Kasumi-1 (cell line): ENCODE results near the gene LRRC75A.
"Not testable (repeated sequence)": the region's sequence is repeated elsewhere in the genome, so short reads cannot be mapped to it uniquely, and the experiment has no call there.

ENCODE experiments used
- DNase-seq, 2 experiments: peaks; one replicate each; lab custom pipeline; 2025; lab: John Stamatoyannopoulos, UW

LRRC75A gene

DNA sequence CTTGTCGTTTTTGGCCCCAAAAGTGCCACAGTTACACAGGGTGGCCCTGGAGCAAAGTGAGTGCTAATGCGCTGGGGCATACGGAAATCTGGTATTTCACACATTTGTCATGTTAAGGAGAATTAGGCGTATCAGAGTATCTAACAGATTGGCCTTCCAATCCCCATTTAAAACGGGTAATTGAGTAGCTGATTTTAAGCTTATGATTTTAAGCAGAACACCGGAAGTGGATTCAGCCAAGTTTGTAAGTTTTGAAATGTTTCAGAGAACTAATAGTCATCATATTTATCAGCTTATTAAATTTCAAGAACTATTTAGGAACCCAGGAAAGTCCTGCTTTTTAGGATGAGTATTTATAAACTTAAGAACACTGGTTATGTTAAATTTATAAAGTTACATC, 19.5 kb downstream of the LRRC75A start:
- DNase-seq, result no peak

DNA sequence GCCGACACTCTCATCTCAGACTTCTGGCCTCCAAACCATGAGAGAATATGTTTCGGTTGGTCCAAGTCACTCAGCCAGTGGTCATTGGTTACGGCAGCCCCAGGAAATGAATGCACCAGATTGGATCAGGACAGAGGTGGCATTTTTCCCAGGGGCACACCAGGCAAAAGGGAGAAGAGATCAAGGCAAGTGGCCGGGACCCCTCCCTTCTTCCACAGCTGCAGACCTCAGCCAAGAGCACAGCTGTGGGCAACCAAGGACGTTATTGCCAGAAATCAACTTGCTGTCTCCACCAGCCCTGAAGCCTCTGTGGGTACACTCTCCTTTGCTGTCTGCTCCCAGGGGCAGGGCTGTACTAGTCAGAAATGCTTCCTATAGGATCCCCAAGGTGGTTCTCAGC, 20.7 kb downstream of the LRRC75A start:
- no peak for DNase-seq

DNA sequence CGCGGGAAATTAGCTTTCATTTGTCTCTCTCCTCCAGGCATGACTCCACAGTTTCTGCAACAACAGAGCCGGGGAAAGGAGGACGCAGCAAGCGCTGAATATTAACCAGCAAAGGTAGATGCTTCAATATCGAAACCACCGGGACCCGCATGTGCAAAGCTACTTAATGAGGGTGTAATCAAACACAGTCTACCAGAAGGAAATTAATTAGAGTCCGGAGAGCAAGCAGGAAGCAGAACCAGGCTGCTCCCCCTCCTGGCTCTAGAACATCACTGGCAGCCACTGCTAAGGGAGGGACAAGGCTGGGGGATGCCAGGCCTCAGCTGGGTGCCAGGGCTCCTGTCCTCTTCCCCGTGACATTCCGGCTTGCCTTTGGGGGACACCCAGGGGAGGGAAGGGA, 21.7 kb downstream of the LRRC75A start:
- no peak for DNase-seq

DNA sequence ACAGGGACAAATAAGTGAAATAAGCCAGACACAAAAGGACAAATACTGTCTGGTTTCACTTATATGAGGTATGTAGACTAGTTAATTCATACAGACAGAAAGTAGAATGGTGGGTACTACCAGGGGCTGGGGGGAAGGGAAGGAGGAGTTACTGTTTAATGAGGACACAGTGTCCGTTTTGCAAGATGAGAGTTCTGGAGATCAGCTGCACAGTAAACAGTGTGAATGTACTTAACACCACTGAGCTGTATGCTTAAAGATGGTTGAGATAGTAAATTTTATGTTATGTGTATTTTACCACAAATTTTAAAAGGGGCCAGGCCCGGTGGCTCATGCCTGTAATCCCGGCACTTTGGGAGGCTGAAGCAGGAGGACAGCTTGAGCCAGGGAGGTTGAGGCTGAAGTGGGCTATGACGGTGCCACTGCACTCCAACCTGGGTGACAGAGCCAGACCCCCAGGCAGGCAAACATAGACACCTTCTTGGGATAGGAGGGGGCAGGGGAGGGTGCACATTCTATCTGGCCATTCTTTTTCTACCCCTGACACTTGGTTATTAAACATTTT, 23.5 kb downstream of the LRRC75A start:
- no peak for DNase-seq

DNA sequence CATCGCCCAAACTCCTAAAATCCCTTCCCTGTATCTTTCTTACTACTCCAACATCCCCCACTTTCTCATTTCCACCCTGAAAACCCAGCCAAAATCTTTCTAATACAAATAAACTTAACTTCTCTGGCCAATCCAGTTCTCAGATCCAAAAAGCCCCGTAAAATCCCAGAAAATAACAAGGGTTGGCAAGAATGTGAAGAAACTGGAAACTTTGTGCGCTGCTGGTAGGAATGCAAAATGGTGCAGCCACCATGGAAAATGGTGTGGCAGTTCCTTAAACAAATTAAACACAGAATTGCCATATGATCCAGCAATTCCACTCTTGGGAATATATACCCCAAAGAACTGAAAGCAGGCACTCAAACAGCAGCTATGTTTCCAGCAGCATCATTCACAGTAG, 24.1 kb downstream of the LRRC75A start:
- DNase-seq, result no peak

DNA sequence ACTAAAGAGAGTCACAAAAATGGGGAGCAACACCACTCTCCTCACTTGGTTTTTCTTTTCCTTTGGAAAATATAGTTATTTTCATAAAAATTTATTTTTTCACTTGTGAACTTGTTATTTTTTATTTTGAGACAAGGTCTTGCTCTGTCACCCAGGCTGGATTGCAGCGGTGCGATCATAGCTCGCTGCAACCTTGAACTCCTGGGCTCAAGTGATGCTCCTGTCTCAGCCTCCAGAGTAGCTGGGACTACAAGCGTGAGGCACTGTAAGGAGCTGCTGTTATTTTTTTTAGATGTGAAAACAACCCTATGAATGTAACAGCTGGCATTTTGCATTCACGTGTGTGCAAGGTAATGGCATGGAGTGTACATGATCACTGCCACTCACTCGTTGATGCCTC, 24.9 kb downstream of the LRRC75A start:
- DNase-seq, result no peak

DNA sequence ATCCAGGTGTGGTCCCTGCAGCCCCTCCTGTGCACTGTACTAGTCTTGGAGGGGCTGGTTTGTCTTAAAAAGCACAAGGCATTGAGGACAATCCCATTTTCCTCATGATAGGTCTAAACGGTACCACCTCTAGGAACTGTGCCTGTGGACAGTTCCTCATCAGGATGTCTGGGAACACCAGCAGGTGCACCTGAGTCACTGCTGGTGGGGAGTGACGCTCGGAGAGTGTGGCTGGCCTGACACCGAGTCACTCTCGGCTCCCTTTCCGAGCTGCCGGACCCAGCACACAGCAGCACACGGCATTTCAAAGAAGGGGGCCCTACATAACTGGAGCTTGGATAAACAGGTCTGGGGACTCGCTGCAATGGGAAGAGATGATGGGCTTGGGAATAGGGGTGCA, 25.6 kb downstream of the LRRC75A start:
- no peak for DNase-seq

DNA sequence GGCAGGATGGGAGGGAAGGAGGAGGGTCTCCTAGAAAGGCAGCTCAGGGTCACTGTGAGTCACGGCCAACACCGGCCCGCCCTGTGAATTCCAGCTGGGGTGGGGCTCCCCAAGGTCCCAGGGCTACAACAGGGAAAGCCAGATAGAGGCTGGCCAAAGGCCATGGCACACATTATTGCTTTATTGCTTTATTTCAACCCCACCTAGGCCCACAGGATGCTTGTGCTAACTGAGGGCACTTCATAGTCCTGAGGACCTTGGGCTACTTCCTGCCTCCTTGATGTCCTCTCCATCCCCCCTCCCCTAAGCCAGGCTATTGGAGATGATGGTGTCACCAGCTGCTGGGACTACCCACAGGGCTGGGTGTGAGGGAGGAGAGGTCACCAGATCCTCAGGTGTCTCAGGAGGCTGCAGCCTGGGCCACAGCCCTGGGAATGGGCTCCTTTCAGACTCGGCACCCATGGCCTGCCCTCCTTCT, 26.1 kb downstream of the LRRC75A start:
- no peak for DNase-seq

DNA sequence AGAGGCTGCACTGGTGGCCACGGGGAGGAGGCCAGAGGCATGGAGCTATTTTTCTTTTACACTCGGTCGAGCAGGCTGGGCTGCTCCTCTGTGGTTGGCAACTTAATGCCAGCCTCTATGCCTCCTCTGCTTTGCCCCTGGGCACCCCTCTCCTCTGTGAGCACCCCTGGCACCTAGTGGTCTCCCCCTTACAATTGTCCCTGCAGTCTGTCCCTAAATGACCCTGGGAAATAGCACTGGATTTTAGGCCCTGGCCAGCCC, 27.0 kb downstream of the LRRC75A start:
- no peak for DNase-seq

DNA sequence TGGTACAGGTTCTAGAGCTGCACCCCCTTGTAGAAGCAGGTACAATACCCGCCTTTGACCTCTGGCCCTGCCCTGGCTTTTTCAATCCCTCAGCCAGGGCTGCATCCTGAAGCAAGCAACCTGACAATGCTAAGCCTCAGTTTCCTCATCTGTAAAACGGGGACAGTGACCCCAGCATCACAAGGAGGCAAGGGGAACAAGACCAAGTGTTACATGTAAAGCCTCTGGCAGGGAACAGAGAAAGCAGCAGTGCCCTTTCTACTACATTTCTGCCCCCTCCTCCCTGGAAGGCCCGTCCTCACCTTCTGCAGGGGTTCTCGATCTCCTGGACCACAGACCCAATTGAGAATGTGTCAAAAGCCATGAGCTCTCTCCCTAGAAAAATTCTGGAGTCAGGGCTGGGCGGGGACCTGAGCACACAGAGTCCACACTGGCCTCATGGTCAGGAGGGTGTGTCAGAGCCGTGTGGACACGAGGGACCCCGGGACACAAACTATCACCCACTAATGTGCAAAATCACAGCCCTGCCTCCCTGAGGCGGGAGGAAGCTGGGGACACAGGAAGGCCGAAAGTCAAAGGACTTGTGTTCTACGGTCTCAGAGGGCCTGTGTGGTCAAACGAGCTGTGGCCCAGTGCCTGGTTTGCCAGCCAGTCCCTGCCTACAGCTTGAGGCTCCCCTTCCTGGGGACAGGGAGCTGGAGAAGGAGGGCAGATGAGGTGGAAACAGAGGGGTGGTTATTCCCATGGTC, 27.5 kb downstream of the LRRC75A start:
- DNase-seq, result no peak

DNA sequence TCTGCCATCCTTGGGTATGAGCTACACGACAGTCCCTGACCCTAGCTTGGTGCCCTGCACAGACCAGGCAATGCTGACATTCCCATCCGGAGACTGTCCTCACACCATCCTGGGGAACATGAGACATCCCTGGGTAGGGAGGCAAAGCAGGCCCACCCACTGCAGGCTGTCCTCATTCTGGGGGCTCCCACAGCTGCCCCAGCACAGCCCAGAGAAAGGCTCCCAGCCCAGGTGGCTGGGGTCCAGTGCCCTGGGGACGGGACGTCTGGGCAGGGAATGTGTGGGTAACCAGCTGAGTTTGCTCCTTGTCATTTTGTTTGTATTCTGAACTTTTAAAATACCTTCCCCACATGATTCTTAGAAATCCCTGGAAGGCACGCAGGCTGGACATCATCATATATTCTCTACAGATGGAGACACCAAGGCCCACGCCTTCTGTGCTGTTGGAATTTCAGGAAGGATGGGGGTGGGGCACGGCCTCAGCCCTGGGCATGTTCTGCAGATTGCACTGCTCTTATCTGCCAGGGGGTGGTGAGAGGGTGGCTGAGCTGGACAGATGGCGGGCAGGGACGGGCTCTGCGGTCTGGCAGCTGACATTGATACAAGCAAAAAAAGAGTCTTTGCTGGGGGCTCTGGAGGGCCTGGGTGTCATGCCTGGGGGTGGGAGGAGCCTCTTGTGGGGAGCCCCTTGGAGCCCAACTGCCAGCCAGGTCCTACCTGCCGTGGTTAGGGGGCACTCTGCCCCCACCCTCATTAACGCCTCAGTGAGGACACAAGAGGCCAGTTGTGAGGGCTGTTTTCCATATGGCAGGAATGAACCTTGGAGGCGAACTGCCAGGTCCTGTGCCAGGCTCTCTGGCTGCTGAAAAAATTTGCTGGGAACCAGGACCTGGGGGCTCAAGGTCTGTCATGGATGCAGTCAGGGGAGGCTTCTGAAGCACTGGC, 28.4 kb downstream of the LRRC75A start:
- no peak for DNase-seq

DNA sequence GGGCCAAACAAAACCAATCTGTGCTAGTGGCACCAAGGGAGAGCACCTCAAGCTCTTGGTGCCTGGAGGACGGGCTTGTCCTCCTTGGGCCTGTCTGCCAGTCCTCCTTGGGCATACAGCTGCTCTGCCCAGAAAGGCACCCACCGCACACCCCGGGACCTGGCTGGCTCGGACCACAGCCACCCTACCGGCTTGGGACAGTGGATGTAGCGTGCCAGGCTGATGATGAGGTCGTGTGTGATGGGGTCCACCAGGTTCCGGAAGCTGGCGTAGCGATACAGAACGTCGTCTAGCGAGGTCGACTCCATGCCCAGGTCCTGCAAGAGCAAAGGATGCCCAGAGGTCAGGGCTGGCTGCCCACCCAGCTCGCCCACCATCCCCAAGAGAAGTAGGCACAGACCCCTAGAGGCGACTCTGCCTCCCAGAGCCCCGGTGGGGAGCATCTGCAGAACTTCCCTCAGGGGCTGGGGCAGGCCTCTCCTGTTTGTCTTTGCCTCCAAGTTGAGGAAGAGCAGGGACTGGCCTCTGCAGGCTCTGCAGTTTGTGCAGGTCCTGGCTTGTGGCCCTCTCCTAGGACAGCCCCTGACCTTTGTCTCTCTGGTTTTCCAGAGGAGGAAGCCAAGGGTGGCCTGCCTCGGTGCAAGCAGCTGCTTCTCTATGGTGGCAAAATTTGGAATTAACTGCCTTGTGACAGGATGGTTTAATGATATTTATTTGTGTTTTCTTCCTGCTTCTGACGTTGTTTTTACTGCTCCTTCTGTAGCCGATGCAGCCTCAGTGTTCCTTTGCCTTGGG, 29.7 kb downstream of the LRRC75A start:
- DNase-seq, result no peak

DNA sequence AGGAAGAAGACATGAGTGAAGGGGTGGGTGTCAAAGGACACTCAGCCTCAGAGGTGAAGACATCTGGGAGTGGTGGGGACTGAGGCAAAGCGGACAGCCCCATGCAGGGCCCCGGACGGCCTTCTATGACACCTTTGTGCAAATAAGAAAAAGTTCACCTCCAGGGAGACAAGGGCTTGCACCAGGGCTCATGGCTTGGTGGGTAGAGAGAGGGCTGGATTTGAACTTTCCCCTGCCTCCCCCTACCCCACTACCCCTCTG, 30.5 kb downstream of the LRRC75A start:
- DNase-seq, result no peak

DNA sequence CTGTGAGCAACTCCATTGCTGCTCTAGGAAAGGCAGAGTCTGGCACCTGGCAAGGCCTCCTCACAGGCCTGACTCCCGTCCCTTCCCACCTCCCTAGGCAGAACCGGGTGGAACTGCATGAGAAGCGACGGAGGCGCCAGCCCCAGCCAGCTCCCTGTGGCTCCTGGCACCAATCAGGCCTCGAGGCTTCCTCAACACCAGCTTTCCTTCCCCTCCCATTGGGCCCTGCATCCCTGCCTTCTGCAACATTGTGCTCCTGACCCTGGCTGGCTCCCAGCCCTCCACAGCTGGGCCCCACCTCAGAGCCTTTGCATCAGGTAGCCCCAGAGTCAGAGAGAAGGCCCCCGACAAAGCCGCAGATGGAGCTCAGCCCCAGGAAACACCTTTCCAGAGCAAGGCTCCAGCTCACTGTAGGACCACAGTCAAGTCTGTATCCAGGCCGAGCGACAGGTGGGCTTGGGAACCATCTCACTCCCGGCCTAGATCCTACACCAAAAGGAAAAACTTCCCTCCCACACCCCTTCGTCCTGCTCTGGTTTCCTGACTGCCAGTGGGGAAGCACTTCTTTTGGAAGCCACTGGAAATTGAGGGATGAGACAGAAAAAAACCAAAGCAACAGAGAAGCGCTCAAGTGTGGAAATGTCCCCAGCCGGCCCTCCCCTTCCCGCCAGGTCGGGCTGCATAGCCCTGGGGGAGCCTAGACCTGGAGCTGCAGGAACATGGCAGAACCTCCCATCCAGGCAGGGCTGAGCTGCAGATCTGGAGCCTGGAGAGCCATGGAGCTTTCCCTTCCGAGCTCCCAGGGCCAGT, 31.0 kb downstream of the LRRC75A start:
- no peak for DNase-seq

DNA sequence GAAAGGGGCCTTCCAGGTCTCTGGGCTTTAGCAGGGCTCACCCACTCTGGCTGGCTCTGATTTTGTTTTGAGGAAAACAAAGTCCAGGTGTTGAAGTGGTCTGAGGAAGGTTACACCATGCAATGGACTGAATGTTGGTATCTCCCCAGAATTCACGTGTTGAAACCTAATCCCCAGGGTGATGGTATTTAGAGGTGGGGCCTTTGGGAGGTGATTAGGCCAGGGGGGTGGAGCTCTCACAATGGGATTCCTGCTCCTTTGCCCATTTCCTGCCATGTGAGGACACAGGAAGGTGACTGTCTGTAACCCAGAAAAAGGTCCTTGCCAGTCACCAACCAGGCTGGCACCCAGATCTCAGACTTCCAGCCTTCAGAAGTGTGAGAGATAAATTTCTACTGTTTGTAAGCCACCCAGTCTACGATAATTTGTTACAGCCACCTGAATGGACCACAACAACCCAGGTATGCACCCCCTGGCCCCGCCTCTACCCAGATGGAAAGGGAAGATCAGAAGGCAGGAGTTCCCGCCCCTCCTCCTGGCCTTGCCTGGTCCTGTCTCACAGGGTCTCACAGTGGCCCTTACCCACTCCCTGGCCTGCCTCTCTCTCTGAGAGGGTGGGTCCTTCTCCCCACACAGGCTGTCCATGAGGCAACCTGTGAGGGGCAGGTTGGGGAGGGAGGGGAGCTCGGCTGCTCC, 32.0 kb downstream of the LRRC75A start:
- no peak for DNase-seq

DNA sequence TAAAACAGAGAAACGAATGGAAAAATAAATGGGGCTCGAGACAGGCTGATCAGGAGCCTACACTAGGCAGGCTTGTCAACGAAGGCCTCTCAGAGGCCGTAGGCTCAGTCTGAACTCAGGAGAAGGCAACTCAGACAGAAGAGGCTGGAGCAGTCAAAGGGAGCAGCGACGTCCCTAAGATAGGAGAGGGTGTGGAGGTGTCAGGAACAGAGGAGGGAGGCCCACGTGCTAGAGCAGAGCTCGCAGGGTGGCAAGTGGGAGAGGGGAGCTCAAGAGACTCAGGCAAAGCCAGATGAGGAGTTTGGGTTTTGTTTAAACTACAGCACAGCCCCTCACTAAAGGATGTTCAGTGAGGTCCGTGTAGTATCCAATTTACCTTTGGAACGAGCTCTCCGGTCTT, 32.7 kb downstream of the LRRC75A start:
- no peak for DNase-seq

DNA sequence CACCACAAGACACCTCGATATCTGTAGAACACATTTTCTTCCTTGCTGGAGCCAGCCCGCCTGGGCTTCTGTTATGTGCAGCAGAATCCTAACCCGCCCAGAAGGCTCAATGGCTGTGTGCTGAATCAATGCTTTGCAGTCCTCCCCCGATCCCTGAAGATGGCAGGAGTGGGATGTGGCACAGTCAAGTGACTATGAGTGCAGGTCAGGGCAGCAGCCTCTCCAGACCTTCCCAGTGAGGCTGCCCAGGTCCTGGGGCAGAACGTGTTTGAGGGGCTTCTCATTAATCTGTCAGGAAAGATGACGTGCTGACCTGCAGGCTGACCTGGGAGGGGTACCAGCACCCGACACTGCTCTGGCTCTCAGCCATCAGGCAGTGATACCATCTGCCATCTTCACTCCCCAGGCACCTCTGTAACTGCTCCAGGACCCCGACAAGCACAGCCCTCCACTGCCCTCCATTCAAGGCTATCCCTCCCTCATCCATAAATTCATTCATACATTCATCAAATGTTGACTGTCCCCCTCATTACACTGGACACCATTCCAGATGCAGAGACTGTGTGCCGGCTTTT, 35.2 kb downstream of the LRRC75A start:
- DNase-seq, result no peak

DNA sequence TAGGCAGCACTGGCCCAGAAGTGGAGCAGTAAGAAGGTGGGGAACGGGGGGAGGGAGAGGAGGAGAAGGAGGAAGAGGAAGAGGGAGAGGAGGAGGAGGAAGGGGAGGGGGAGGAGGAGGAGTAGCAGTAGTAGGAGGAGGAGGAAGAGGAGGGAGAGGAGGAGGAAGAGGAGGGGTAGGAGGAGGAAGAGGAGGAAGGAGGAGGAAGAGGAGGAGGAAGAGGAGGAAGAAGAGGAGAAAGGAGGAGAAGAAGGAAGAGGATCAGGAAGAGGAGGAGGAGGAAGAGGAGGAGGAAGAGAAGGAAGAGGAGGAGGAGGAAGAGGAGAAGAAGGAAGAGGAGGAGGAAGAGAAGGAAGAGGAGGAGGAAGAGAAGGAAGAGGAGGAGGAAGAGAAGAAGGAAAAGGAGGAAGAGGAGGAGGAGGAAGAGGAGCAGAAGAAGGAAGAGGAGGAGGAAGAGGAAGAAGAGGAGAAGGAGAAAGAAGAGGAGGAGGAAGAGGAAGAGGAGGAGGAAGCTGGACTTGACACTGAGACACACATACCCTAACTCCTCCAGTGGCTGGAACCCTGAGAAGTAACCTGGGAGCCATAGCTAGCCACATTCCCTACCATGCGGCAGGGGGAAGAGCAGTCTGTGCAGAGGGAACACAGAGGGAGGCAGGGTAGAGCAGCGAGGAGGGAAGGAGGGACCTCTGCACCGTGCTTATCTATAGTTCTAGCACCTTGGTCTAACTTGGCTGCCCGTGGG, 35.8 kb downstream of the LRRC75A start:
- no peak for DNase-seq

DNA sequence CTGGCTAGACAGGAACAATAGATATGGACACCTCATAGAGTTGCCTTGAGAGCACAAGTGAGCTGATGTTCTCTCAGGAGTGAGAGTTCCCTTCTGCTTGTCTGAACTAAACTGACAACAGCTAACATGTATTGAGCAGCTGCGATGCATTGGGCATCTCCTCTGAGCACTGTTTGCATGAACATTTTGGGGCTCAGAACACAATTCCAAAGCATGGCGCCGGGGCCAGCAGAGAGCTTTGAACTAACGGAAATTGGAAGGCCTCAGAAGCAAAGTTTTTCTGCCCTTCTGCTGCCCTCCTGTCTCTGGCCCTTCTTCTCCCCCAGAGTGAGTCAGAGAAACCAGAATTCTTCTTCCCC, 38.5 kb downstream of the LRRC75A start:
- no peak for DNase-seq

DNA sequence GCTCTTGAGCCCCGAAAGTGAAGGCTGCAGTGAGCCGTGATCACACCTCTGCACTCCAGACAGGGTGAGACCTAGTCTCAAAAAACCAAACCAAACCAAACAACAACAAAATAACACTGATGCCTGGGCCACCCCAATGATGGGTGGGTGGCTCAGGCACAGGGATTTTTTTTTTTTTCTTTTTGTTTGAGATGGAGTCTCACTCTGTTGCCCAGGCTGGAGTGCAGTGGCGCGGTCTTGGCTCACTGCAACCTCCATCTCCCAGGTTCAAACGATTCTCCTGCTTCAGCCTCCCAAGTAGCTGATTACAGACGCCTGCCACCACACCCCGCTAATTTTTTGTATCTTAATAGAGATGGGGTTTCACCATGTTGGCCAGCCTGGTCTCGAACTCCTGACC, 39.7 kb downstream of the LRRC75A start:
- DNase-seq, result not testable (repeated sequence)
